ENCODE data around the gene USP36. TPM values are rescaled to one million over a fixed set of nuclear protein-coding genes. Genes with fewer than 3 reads are reported as not detected.

The USP36 gene
- total RNA-seq, 1 experiment from 2014 or later: 103 TPM

- ChIA-PET CTCF (interaction anchor here (0.6 to 1.0 kb wide), 2 partner anchors 53 to 302 kb away, joined by 3 to 4 read pairs; no protein-coding TSS in a partner anchor), POLR2A (no interaction called here)
- H3K27ac Mint-ChIP-seq (ENCODE audit: unreplicated experiment): peak overlapping the region; percentile 17
- H3K36me3 Mint-ChIP-seq (ENCODE audit: insufficient read depth, unreplicated experiment): peaks cover 92% of the 10 kb centered on the region
- H3K4me3 ChIP-seq (ENCODE audit: low read depth, low read length): no peak overlapping the region
- no peaks in the 10 kb centered on the region for H3K27me3 ChIP-seq (replicated peaks; ENCODE audit: control insufficient read depth, insufficient read depth, low read length)
- no peaks in the 10 kb centered on the region for H3K27me3 Mint-ChIP-seq (ENCODE audit: insufficient read depth, unreplicated experiment)
- TF ChIP-seq CTCF (IDR thresholded peaks at IDR 0.05; ENCODE audit: insufficient read depth in 1 of 2, low read depth in 1 of 2, low read length in 1 of 2, severe bottlenecking in 1 of 2, unreplicated experiment in 1 of 2): peak; percentile 29 to 32
- no peaks in the 10 kb centered on the region for H3K9me3 ChIP-seq
- peak in 1 of 2 experiments; percentile 26 for DNase-seq
- H3K4me3 Mint-ChIP-seq (ENCODE audit: unreplicated experiment): no peak overlapping the region
- no peaks in the 10 kb centered on the region for H3K9me3 Mint-ChIP-seq (ENCODE audit: unreplicated experiment)
- no TSS peak for BruUV-seq (replicated peaks)
- intact Hi-C loops (cut with micrococcal nuclease; ENCODE audit: unreplicated experiment): loop anchor here (1.0 kb wide), 1 partner anchor 302 kb away; no protein-coding TSS in a partner anchor
- H3K4me1 Mint-ChIP-seq (ENCODE audit: low read depth, unreplicated experiment): no peaks in the 10 kb centered on the region
- H3K4me1 ChIP-seq: no peaks in the 10 kb centered on the region
- H3K36me3 ChIP-seq (ENCODE audit: control insufficient read depth, insufficient read depth, low read length): peaks cover 5% of the 10 kb centered on the region
Observed at GRCh38 chr17:78798695-78799559, 41.7 kb downstream of the USP36 start.

GRCh38 chr17:78797691-78798585 lies 42.7 kb downstream of the USP36 start:
- no peaks in the 10 kb centered on the region for H3K27me3 Mint-ChIP-seq (ENCODE audit: insufficient read depth, unreplicated experiment)
- Histone ChIP-seq H3K4me1 (no peaks in the 10 kb centered on the region), H3K27me3 (replicated peaks; ENCODE audit: control insufficient read depth, insufficient read depth, low read length) (no peaks in the 10 kb centered on the region), H3K4me3 (ENCODE audit: low read depth, low read length) (no peak overlapping the region), H3K9me3 (no peaks in the 10 kb centered on the region), H3K36me3 (ENCODE audit: control insufficient read depth, insufficient read depth, low read length) (peaks cover 5% of the 10 kb centered on the region)
- intact Hi-C loops (cut with micrococcal nuclease; ENCODE audit: unreplicated experiment): no loop called here
- ChIA-PET CTCF (no interaction called here), POLR2A (no interaction called here)
- no peak overlapping the region for H3K4me3 Mint-ChIP-seq (ENCODE audit: unreplicated experiment)
- peak overlapping the region; percentile 17 for H3K27ac Mint-ChIP-seq (ENCODE audit: unreplicated experiment)
- H3K9me3 Mint-ChIP-seq (ENCODE audit: unreplicated experiment): no peaks in the 10 kb centered on the region
- peaks cover 86% of the 10 kb centered on the region for H3K36me3 Mint-ChIP-seq (ENCODE audit: insufficient read depth, unreplicated experiment)
- no peak for DNase-seq
- H3K4me1 Mint-ChIP-seq (ENCODE audit: low read depth, unreplicated experiment): no peaks in the 10 kb centered on the region
- TF ChIP-seq CTCF (IDR thresholded peaks at IDR 0.05; ENCODE audit: insufficient read depth in 1 of 2, low read depth in 1 of 2, low read length in 1 of 2, severe bottlenecking in 1 of 2, unreplicated experiment in 1 of 2): no peak
- BruUV-seq (replicated peaks): no TSS peak

- CTCF ChIA-PET: no interaction called here
- Histone ChIP-seq H3K27me3 (replicated peaks; ENCODE audit: control insufficient read depth, insufficient read depth, low read length) (no peaks in the 10 kb centered on the region), H3K4me3 (ENCODE audit: low read depth, low read length) (no peak overlapping the region), H3K4me1 (no peaks in the 10 kb centered on the region), H3K9me3 (no peaks in the 10 kb centered on the region), H3K36me3 (ENCODE audit: control insufficient read depth, insufficient read depth, low read length) (peaks cover 5% of the 10 kb centered on the region)
- no peak for DNase-seq
- BruUV-seq (replicated peaks): no TSS peak
- intact Hi-C loops (cut with micrococcal nuclease; ENCODE audit: unreplicated experiment): no loop called here
- H3K27ac Mint-ChIP-seq (ENCODE audit: unreplicated experiment): no peak overlapping the region
- no peaks in the 10 kb centered on the region for H3K4me1 Mint-ChIP-seq (ENCODE audit: low read depth, unreplicated experiment)
- no peak overlapping the region for H3K4me3 Mint-ChIP-seq (ENCODE audit: unreplicated experiment)
- peaks cover 79% of the 10 kb centered on the region for H3K36me3 Mint-ChIP-seq (ENCODE audit: insufficient read depth, unreplicated experiment)
- no peaks in the 10 kb centered on the region for H3K27me3 Mint-ChIP-seq (ENCODE audit: insufficient read depth, unreplicated experiment)
- POLR2A ChIA-PET: no interaction called here
- no peak for TF ChIP-seq CTCF (IDR thresholded peaks at IDR 0.05; ENCODE audit: insufficient read depth in 1 of 2, low read depth in 1 of 2, low read length in 1 of 2, severe bottlenecking in 1 of 2, unreplicated experiment in 1 of 2)
- no peaks in the 10 kb centered on the region for H3K9me3 Mint-ChIP-seq (ENCODE audit: unreplicated experiment)
Observed at GRCh38 chr17:78797213-78797612, 43.4 kb downstream of the USP36 start.
